ES-I3 (cell line): ENCODE measurements around the gene OCSTAMP.
A peak's percentile ranks its signal among the peaks of the same experiment; 100 is the strongest.

ENCODE experiments used
- H3K36me3 ChIP-seq: 2 replicates; pipeline ENCODE4 v1.6.1; 2013; ENCODE audit warnings: mild to moderate bottlenecking, low read length, control low read depth, moderate library complexity; ENCODE audit not compliant: insufficient read depth
- H3K4me1 ChIP-seq: 2 replicates; pipeline ENCODE4 v1.6.1; 2013; ENCODE audit warnings: mild to moderate bottlenecking, control low read depth, low read length; ENCODE audit not compliant: insufficient read depth
- H3K9ac ChIP-seq: 2 replicates; pipeline ENCODE4 v1.6.1; 2013; ENCODE audit warnings: low read depth, mild to moderate bottlenecking, low read length, moderate library complexity
- H3K9me3 ChIP-seq: 2 replicates; pipeline ENCODE4 v1.6.1; 2013; ENCODE audit warnings: mild to moderate bottlenecking, low read length, moderate library complexity; ENCODE audit not compliant: control insufficient read depth, insufficient read depth

The OCSTAMP gene

DNA sequence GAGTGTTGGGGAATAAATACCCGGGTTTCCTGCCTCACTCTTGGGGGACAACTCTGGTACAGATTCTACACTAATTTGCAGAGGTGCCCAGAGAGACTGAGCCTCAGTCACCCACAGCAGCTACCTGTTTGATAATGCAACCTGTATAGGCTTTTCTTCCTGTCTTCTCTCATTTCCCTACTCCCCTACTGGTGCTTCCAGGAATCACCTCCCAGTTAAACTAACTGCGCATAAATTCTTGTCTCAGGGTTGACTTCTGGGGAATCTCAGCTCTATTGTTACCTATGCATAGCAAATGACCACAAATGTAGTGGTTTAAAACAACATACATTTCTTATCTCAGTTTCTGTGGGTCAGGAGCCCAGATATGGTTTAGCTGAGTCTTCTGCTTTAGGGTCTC lies 11.3 kb downstream of the OCSTAMP start:
- H3K36me3 ChIP-seq: no peaks in the 10 kb centered on the region
- no peak overlapping the region for H3K9ac ChIP-seq
- peaks cover 7% of the 10 kb centered on the region; the same call in 1 of the 2 replicates for H3K4me1 ChIP-seq
- H3K9me3 ChIP-seq: no peaks in the 10 kb centered on the region

DNA sequence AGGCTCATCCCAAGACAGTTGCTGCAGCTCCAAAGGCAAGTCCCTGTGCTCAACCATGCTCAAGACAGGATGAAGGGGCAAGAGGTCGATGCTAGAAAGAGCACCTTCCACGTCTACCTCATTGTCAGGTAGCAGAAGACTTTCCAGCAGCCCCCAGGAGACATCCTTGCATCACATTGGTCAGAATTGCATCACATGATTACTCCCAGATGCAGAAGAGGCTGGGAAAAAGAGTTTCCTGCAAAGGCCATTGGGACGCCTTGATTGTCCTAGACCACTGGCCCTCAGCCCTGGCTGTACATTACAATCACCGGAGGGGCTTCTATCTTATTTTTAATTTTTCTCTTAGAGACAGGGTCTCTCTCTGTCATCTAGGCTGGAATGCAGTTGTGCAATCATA lies 19.8 kb downstream of the OCSTAMP start:
- Histone ChIP-seq H3K36me3 (no peaks in the 10 kb centered on the region), H3K4me1 (no peaks in the 10 kb centered on the region), H3K9me3 (no peaks in the 10 kb centered on the region), H3K9ac (no peak overlapping the region)

DNA sequence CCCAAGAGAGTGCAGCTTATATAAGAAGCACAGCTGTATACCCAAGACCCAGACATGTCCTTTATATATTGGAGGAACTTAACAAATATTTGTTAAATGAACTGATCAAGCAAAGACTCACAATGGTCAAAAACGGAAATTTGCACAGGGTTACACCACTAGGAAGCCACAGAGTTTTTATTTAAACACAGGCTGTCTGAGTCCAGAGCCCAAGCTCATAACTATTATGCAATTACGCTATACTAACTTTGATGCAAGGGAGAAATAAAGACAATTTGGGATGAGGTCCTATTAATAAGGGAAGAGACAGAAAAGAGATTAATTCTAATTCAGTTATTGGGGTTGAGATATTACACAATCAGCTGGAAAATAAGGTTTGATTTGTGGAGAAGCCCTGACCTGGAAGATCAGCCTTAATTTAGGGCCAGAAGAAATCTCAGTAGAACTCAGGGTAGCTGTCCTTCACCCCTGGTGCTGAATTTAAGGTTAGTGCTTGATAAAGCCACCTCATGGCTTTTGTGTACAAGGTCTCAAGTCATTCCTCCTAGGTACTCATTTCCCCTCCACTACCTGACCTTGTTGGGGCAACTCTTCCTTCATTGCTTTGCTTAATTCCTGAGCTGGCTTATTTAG lies 26.6 kb downstream of the OCSTAMP start:
- H3K36me3 ChIP-seq: no peaks in the 10 kb centered on the region; the same call in 1 of the 2 replicates
- no peaks in the 10 kb centered on the region for H3K4me1 ChIP-seq
- no peak overlapping the region for H3K9ac ChIP-seq
- no peaks in the 10 kb centered on the region; the same call in 1 of the 2 replicates for H3K9me3 ChIP-seq

DNA sequence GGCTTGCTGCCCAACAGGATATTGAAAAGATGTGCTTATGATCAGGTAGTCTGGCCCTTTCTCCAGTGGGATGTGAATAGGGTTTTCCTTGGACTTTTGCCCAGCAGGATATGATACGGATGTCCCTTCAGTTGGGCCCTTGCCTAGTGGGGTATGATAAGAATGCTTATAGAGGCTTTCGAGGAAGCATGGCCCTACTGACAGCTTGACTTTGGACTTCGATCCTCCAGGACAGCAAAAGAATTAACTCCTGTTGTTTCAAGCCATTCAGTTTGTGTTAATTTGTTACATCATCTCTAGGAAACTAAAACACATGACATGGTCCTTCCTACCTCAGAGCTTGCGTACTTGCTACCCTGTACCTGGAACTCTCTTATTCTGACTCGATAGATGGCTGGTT lies 27.3 kb downstream of the OCSTAMP start:
- no peaks in the 10 kb centered on the region; the same call in 1 of the 2 replicates for H3K36me3 ChIP-seq
- no peak overlapping the region for H3K9ac ChIP-seq
- H3K9me3 ChIP-seq: no peaks in the 10 kb centered on the region; the same call in 1 of the 2 replicates
- H3K4me1 ChIP-seq: no peaks in the 10 kb centered on the region

DNA sequence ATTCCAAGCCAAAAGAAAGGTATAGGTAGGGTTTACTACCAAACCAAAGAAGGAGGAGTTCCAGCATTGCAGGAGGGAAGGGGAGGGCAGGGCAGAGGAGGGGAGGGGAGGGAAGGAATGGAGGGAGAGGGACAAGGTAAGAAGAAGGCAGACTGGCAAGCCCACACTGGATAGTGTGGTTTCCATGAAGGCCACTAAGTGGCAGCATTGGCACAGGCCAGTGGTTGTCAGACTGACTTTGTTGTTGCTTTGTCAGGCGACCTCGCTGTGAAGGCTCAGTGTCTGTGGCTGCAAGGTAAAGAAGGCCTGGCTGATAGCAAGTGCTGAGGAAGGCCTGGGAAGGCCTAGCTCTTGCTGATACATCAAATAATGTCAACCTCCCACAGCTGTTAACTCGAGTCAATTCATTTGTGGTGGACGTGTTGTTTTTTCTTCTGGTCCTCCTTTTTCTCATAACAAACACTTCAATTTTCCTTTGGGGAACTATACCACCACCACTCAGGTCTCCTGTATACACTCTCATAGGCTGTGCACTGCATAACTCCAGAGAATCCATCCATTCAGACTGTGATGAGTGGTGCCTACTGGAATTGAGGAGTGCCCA lies 29.4 kb downstream of the OCSTAMP start:
- Histone ChIP-seq H3K9me3 (peaks cover 3% of the 10 kb centered on the region; the same call in 1 of the 2 replicates), H3K36me3 (no peaks in the 10 kb centered on the region; the same call in 1 of the 2 replicates), H3K9ac (no peak overlapping the region), H3K4me1 (no peaks in the 10 kb centered on the region)

DNA sequence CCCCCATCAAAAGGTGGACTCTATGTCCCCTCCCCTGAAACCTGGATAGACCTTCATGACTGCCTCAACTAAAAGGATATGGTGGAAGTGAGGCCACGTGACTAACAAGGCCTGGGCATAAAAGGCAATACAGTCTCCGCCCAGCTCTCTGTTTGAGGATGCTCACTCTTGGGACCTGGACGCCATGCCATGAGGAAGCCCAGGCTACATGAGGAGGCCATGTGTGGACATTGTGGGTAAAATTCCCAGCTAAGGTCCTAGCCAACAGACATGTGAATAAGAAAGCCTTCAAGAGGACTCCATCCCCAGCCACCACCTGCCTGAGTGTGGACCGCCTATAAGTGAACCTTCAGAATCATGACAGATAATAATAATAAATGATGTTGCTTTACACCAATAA lies 29.9 kb downstream of the OCSTAMP start:
- no peak overlapping the region for H3K9ac ChIP-seq
- H3K4me1 ChIP-seq: no peaks in the 10 kb centered on the region
- H3K36me3 ChIP-seq: no peaks in the 10 kb centered on the region; the same call in 1 of the 2 replicates
- peaks cover 3% of the 10 kb centered on the region; the same call in 1 of the 2 replicates for H3K9me3 ChIP-seq

DNA sequence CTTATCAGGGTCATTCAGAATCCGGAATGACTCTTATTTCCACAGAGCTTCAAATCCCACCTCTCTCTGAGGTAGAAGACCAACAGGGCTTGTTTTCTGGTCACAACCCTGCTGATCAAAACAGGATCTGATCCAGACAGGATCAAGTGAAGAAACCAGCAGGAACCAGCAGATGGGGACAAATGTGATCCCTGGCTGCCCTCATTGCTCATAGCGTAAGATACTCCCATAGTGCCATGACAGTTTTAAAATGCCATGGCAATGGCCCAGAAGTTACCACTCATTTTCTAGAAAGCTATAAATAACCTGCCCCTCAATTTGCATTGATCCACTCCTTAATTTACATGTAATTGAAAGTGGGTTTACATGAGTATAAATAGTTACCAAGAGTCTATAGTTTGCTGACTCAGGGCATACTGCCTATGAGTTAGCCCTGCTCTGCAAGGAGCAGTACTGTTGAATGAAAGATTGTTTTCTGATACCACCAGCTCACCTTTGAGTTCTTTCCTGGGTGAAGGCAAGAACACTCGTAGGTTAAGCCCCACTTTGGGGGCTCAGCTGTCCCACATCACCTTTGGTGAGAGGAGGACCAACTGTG lies 30.9 kb downstream of the OCSTAMP start:
- Histone ChIP-seq H3K36me3 (no peaks in the 10 kb centered on the region; the same call in 1 of the 2 replicates), H3K4me1 (no peaks in the 10 kb centered on the region), H3K9me3 (peaks cover 3% of the 10 kb centered on the region; the same call in 1 of the 2 replicates), H3K9ac (no peak overlapping the region)

DNA sequence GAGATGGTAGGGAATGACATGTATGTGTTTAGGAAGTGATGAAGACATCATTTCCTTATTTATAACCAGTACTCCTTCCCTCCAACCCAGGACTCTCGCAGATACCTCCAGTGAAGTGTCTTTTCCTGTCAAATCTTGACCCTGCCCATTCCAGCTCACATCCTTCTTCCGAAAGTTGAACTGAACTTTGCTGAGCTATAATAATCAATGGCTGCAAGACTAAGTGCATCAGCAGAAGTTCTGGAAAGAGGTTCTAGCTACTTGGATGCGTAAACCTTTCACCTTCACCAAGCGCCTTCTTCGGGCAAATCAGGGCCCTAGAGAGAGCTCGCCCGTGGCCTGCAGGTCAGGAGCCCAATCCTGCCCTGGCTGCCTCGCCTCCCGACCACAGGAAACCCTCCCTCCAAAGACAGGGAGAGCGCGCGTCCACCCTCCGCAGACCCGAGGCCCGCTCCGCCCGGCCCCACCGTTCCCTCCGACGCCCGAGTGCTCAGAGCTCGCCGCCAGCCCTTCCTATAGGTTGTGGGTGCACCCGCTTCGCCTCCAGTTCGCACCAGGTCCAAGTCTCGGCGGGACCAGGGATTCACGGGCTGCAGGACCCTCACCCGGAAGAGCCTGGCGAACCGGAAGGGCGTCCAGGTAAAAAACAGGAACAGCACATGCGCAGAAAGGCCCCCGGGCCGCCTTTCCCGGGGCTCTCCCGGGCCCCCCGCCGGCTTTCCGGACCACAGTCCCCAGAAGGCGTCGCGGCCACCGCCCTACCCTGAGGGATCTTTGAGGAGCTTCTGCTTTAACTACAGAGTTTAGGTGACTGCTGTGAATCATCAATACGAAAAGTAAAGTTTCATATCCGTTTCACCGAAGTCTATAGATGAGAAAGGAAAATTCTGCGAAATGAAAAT lies 37.3 kb downstream of the OCSTAMP start, which contains the start of gene ZNF334:
Gene ZNF334 (minus strand): TSS at position 617 of the 902 bp plus-strand sequence. CDS start 1,457 bp downstream, outside the sequence.
- Histone ChIP-seq H3K4me1 (no peaks in the 10 kb centered on the region), H3K9me3 (peaks cover 3% of the 10 kb centered on the region; the same call in 1 of the 2 replicates), H3K36me3 (peaks cover 6% of the 10 kb centered on the region), H3K9ac (peak within 1 kb of the TSS; percentile 78)

DNA sequence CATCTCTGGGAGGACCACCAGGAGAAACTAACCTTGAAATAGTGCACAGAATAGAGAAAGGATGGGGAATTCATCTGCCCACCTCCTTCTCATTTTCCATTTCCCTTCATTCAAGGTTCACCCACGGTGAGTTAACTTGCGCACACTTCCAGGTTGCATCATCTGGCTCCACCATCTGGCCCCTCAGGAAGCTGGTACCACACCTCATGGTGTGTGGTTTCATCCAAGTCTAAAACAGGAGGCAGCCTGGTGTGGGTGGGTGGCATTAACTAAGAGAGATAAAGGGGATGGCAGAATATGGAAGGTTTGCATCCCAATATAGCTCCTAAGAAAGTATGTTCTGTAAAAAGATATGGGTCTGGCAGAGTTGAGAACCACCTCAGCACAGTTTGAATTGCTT lies 40.9 kb downstream of the OCSTAMP start:
- peaks cover 15% of the 10 kb centered on the region for H3K9me3 ChIP-seq
- peaks cover 11% of the 10 kb centered on the region for H3K36me3 ChIP-seq

DNA sequence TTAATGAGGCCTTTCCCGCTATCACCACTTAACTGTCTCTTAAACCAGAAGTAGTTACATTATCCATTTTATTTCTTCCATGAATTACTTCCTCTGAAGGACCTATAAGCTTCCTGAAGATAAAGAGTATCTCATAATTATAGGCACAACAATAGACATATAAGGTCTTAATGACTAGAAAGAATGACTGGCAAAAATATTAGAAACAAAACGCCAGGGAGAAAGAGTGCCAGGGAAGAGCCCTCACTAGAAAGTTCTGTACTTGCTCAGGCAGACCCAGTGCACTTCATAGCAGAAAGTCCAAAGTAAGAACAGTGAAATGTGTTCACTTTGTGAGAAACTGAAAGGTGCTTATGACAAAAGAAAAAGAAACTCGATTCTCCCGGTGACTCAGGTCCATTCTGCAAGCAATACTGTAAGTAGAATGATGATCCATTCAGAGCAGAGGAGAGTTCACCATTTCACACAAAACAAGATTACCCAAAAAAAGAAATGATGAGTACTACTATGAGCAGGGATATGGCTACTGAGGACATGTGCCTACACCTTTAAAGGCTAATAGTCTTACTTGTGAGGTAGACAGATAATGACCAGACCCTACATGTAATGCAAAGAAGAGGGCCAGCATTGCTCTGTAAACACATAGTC lies 42.6 kb downstream of the OCSTAMP start:
- Histone ChIP-seq H3K4me1 (no peaks in the 10 kb centered on the region), H3K9me3 (peaks cover 31% of the 10 kb centered on the region), H3K36me3 (peaks cover 25% of the 10 kb centered on the region), H3K9ac (no peak overlapping the region)

More for the DNA sequence above, 40.9 kb downstream of the OCSTAMP start:
- no peaks in the 10 kb centered on the region for H3K4me1 ChIP-seq
- no peak overlapping the region for H3K9ac ChIP-seq

DNA sequence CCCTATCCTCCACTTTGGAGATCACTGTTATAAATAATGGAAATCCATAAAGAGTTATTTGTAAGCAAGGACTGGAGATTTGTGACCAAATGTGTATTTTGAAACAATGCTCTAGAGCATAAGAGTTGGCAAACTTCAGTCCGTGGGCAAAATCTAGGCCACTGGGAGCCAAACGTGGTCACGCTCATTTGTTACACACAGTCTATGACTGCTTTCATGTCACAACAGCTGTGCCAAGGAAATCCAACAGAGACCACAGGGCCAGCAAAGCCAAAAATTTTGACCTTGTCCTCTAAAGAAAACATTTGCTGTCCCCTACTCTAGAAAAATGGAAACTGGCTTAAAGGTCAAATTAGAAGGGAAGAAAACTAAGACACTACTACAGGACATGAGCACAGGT lies 44.9 kb downstream of the OCSTAMP start:
- peaks cover 54% of the 10 kb centered on the region for H3K9me3 ChIP-seq
- H3K36me3 ChIP-seq: peaks cover 32% of the 10 kb centered on the region

DNA sequence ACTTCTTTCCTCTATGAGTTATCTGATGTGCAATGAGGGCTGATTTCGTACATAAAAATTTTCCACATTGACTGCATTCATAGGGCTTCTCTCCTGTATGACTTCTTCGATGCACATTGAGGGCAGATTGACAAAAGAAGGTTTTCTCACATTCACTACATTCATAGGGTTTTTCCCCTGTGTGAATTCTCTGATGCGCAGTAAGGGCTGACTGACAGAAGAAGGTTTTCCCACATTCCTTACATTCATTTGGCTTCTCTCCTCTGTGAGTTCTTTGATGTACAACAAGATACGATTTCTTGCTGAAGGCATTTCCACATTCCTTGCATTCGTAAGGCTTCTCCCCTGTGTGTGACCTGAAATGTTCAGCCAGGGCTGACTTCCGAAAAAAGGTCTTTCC lies 48.5 kb downstream of the OCSTAMP start:
- peaks cover 63% of the 10 kb centered on the region for H3K9me3 ChIP-seq
- no peaks in the 10 kb centered on the region for H3K4me1 ChIP-seq
- H3K9ac ChIP-seq: no peak overlapping the region
- peaks cover 27% of the 10 kb centered on the region for H3K36me3 ChIP-seq

More for the DNA sequence above, 44.9 kb downstream of the OCSTAMP start:
- H3K9ac ChIP-seq: no peak overlapping the region
- H3K4me1 ChIP-seq: no peaks in the 10 kb centered on the region

DNA sequence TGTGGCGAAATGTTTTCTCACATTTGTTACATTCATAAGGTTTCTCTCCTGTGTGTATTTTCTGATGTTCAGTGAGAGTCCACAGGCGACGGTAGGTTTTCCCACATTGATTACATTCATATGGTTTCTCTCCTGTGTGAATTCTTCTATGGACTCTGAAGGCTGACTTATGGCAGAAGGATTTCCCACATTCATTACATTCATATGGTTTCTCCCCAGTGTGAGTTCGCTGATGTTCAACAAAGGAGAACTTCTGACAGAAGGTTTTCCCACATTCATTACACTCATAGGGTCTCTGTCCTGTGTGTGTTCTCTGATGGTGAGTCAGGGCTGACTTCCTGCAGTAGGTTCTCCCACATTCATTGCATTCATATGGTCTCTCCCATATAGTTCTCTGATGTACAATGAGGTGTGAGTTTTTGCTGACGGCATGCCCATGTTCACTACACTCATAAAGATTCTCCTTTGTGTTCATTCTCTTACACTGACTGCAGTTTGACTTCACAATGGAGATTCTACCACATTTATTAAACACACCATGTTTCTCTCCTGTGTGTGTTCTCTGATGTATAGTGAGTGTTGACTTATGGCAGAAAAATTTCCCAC lies 49.0 kb downstream of the OCSTAMP start:
- Histone ChIP-seq H3K36me3 (peaks cover 27% of the 10 kb centered on the region), H3K4me1 (no peaks in the 10 kb centered on the region), H3K9me3 (peaks cover 62% of the 10 kb centered on the region), H3K9ac (no peak overlapping the region)
